Suprapubic skin (tissue), 4 donors: ENCODE measurements around the gene NTM.

Source experiments
- EP300 ChIP-seq: sonication (generic); formaldehyde crosslinking; IDR thresholded peaks from one replicate; pipeline ENCODE4 v1.6.1; 2017; ENCODE audit warnings: antibody characterized with exemption
- POLR2A ChIP-seq, 2 donors: fragments of 450-650 bp; IDR thresholded peaks; one replicate each; pipeline ENCODE4 v1.6.1; 2017; ENCODE audit warnings: antibody characterized with exemption in 2 of 2, mild to moderate bottlenecking in 2 of 2, moderate library complexity in 2 of 2
- POLR2AphosphoS5 ChIP-seq, 3 donors: sonication (generic); formaldehyde crosslinking; IDR thresholded peaks; one replicate each; pipeline ENCODE4 v1.6.1; 2017; ENCODE audit warnings: antibody characterized with exemption in 3 of 3
- TF ChIP-seq, protein P1 (sequence below), 2 donors: fragments of 200-600 bp in 1 of 2; fragments of 450-650 bp in 1 of 2; sonication (generic) in 1 of 2; IDR thresholded peaks; one replicate each; pipeline ENCODE4 v1.5.1; 2016 to 2019; ENCODE audit warnings: antibody characterized with exemption in 2 of 2, mild to moderate bottlenecking in 1 of 2, moderate library complexity in 1 of 2

DNA sequence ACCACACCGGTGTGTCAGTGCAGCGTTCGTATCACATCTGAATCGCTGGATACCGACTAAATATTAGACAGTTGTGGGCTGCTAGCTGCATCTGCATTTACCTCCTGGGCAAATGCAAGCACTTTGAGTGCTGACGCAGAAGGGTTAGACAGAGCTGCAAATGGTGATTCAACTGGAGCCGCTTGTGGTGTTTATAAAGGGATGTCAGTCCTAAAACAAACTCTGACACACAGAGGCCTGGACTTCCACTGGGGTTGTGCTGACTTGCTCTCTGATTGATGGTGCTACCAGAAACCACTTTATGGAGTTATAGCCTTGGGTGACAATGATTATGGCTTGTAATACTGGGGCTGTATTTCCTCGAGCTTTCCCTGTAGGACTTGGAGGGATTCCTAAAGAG, 374.4 kb downstream of the NTM start:
- TF ChIP-seq, protein P1, sequence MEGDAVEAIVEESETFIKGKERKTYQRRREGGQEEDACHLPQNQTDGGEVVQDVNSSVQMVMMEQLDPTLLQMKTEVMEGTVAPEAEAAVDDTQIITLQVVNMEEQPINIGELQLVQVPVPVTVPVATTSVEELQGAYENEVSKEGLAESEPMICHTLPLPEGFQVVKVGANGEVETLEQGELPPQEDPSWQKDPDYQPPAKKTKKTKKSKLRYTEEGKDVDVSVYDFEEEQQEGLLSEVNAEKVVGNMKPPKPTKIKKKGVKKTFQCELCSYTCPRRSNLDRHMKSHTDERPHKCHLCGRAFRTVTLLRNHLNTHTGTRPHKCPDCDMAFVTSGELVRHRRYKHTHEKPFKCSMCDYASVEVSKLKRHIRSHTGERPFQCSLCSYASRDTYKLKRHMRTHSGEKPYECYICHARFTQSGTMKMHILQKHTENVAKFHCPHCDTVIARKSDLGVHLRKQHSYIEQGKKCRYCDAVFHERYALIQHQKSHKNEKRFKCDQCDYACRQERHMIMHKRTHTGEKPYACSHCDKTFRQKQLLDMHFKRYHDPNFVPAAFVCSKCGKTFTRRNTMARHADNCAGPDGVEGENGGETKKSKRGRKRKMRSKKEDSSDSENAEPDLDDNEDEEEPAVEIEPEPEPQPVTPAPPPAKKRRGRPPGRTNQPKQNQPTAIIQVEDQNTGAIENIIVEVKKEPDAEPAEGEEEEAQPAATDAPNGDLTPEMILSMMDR (IDR thresholded peaks at IDR 0.05) = no peak
- TF ChIP-seq EP300 = no peak
- no peak for TF ChIP-seq POLR2A (IDR thresholded peaks at IDR 0.05)
- no peak for TF ChIP-seq POLR2AphosphoS5 (IDR thresholded peaks at IDR 0.05)
